ENCODE measurements around the gene PPAN.

PPAN gene

GRCh38 chr19:10106100-10106936 lies at the start of gene PPAN:
TSS of gene PPAN (plus strand) at chr19:10106362. CDS start at chr19:10106395, 33 bp downstream.
- no peak for TF ChIP-seq CTCF (IDR thresholded peaks at IDR 0.05; ENCODE audit: extremely low read depth, missing control alignments)
- peak; percentile 99 for DNase-seq (ENCODE audit: low spot score)

GRCh38 chr19:10061717-10062310 lies 44.3 kb upstream of the PPAN start:
- no peak for DNase-seq (ENCODE audit: low spot score)
- TF ChIP-seq CTCF (IDR thresholded peaks at IDR 0.05; ENCODE audit: extremely low read depth, missing control alignments) = no peak

GRCh38 chr19:10068205-10068604 lies 38.0 kb upstream of the PPAN start:
- no peak for DNase-seq (ENCODE audit: low spot score)
- no peak for TF ChIP-seq CTCF (IDR thresholded peaks at IDR 0.05; ENCODE audit: extremely low read depth, missing control alignments)

- DNase-seq (ENCODE audit: low spot score) = no peak
Measured at GRCh38 chr19:10069046-10069445, 37.1 kb upstream of the PPAN start.

GRCh38 chr19:10070730-10071446 lies 35.3 kb upstream of the PPAN start:
- no peak for TF ChIP-seq CTCF (IDR thresholded peaks at IDR 0.05; ENCODE audit: extremely low read depth, missing control alignments)
- DNase-seq (ENCODE audit: low spot score) = no peak

More at GRCh38 chr19:10069046-10069445, 37.1 kb upstream of the PPAN start:
- TF ChIP-seq CTCF (IDR thresholded peaks at IDR 0.05; ENCODE audit: extremely low read depth, missing control alignments) = no peak

- peak; percentile 16 for TF ChIP-seq CTCF (IDR thresholded peaks at IDR 0.05; ENCODE audit: extremely low read depth, missing control alignments)
- no peak for DNase-seq (ENCODE audit: low spot score)
Measured at GRCh38 chr19:10074153-10074552, 32.0 kb upstream of the PPAN start.

- DNase-seq (ENCODE audit: low spot score) = no peak
- TF ChIP-seq CTCF (IDR thresholded peaks at IDR 0.05; ENCODE audit: extremely low read depth, missing control alignments) = no peak
Measured at GRCh38 chr19:10076535-10076934, 29.6 kb upstream of the PPAN start.

All from GM20000 (cell line).